Measurements from ENCODE around the gene NRCAM.

NRCAM gene

DNA sequence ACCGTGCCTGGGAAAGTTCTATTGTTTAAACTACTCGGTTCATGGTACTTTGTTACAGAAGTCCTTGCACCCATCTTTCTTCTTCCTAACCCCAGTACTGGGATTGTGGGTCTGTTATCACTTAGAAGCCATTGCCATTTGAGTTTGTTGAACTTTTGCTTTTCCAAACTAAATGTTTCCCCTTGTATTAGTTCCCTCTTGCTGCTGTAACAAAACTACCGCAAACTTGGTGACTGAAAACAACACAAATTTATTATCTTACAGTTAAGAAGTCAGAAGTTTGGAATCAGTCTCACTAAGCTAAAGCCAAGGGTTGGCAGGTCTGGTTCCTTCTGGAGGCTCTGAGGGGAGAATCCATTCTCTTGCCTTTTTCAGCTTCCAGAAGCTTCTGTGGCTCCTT lies 319.2 kb downstream of the NRCAM start:
- no peak for TF ChIP-seq LEF1 (IDR thresholded peaks at IDR 0.05; ENCODE audit: borderline replicate concordance)
- no peak for TF ChIP-seq L3MBTL2 (conservative IDR thresholded peaks at IDR 0.05)
- TF ChIP-seq, protein P1, sequence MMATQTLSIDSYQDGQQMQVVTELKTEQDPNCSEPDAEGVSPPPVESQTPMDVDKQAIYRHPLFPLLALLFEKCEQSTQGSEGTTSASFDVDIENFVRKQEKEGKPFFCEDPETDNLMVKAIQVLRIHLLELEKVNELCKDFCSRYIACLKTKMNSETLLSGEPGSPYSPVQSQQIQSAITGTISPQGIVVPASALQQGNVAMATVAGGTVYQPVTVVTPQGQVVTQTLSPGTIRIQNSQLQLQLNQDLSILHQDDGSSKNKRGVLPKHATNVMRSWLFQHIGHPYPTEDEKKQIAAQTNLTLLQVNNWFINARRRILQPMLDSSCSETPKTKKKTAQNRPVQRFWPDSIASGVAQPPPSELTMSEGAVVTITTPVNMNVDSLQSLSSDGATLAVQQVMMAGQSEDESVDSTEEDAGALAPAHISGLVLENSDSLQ (IDR thresholded peaks at IDR 0.05) = no peak
- no peak for TF ChIP-seq ZNF384 (IDR thresholded peaks at IDR 0.05)
- no peak for TF ChIP-seq SUZ12 (IDR thresholded peaks at IDR 0.05)
- no peak for TF ChIP-seq FOXM1 (IDR thresholded peaks at IDR 0.05; ENCODE audit: borderline replicate concordance)
- TF ChIP-seq SP1 (IDR thresholded peaks at IDR 0.05) = no peak
- TF ChIP-seq ARNT (IDR thresholded peaks at IDR 0.05) = no peak
- no peak for DNase-seq (ENCODE audit: extremely low spot score)
- CTCF ChIA-PET = interaction anchor here (0.7 kb wide), 1 partner anchor 8 kb away, joined by 5 read pairs; no protein-coding TSS in a partner anchor
- POLR2A ChIA-PET = no interaction called here

DNA sequence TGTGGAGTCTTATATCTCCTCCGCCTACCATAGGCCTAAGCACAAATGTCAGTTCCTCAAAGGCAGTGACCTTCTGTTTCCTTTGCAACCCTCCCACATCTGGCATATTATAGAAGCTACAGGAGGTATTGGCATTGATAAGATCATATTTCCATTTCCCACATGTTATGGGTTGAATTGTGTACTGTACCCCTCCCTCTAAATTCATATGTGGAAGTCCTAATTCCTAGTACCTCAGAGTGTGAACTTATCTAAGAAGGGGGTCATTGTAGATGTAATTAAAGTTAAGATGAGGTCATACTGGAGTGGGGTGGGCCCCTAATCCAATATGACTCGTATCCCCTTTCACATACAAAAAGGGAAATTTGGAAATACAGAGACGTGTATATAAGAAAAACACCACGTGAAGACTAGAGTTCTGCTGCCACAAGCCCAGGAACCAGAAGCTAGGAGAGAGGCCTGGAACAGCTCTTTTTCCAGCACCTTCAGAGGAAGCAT lies 320.0 kb downstream of the NRCAM start:
- DNase-seq (ENCODE audit: extremely low spot score) = no peak
- TF ChIP-seq CTBP1 (IDR thresholded peaks at IDR 0.05; ENCODE audit: borderline replicate concordance) (no peak), TARDBP (IDR thresholded peaks at IDR 0.05) (no peak), ZNF384 (IDR thresholded peaks at IDR 0.05) (no peak), ARNT (IDR thresholded peaks at IDR 0.05) (no peak), FOXM1 (IDR thresholded peaks at IDR 0.05; ENCODE audit: borderline replicate concordance) (no peak), FOXA1 (IDR thresholded peaks at IDR 0.05) (no peak), HDGF (IDR thresholded peaks at IDR 0.05; ENCODE audit: borderline replicate concordance) (no peak), SP1 (IDR thresholded peaks at IDR 0.05) (no peak), L3MBTL2 (conservative IDR thresholded peaks at IDR 0.05) (no peak), LEF1 (IDR thresholded peaks at IDR 0.05; ENCODE audit: borderline replicate concordance) (no peak), FOXK2 (IDR thresholded peaks at IDR 0.05) (no peak)
- TF ChIP-seq, protein P1 (IDR thresholded peaks at IDR 0.05) = no peak
- POLR2A ChIA-PET = no interaction called here
- CTCF ChIA-PET = no interaction called here

DNA sequence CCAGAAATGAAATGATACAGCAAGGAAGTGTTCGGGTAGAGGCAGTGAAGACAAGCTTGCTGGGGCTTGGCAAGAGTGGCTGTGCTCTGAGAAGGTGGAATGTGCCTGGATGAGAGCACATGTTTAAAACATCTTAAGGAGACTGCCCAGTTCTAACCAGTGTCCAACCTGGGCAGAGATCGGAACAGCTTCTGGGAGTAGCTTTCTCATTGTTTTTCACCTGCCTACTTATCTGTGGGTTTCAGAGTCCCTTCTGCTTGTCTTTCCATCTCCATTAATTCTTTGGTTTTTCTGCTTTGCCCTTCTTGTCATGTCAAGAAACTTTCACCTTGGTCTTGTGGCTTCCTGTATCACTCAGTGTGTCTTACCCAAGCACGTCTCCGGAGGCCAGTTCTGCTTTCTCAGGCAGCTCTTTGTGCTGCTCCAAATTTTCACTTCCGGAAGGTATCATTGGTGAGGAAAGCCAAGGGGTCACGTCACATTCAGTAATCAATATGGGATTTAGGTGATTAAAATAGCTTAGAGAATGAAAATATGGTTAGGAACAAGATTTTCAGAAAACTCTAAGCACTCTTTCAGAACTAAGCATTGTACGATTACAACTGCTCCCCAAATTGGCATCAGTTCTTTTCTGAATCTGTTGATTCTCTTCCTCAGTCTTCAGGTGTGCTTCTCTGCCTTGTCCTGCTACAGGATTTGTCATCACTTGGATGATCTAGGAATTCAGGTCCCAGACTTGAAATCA lies 320.6 kb downstream of the NRCAM start:
- POLR2A ChIA-PET = no interaction called here
- CTCF ChIA-PET = interaction anchor here (1.2 kb wide), 1 partner anchor 10 kb away, joined by 4 read pairs; no protein-coding TSS in a partner anchor
- no peak for TF ChIP-seq FOXM1 (IDR thresholded peaks at IDR 0.05; ENCODE audit: borderline replicate concordance)
- TF ChIP-seq ZNF384 (IDR thresholded peaks at IDR 0.05) = no peak
- TF ChIP-seq, protein P1 (IDR thresholded peaks at IDR 0.05) = no peak
- TF ChIP-seq SUZ12 (IDR thresholded peaks at IDR 0.05) = no peak
- no peak for TF ChIP-seq LEF1 (IDR thresholded peaks at IDR 0.05; ENCODE audit: borderline replicate concordance)
- no peak for TF ChIP-seq CTBP1 (IDR thresholded peaks at IDR 0.05; ENCODE audit: borderline replicate concordance)
- no peak for TF ChIP-seq SP1 (IDR thresholded peaks at IDR 0.05)
- no peak for TF ChIP-seq FOXK2 (IDR thresholded peaks at IDR 0.05)
- no peak for TF ChIP-seq ARNT (IDR thresholded peaks at IDR 0.05)
- no peak for TF ChIP-seq NFRKB (IDR thresholded peaks at IDR 0.05)
- TF ChIP-seq L3MBTL2 (conservative IDR thresholded peaks at IDR 0.05) = no peak
- no peak for TF ChIP-seq HDGF (IDR thresholded peaks at IDR 0.05; ENCODE audit: borderline replicate concordance)
- TF ChIP-seq ELF4 (IDR thresholded peaks at IDR 0.05) = no peak
- TF ChIP-seq TARDBP (IDR thresholded peaks at IDR 0.05) = no peak
- TF ChIP-seq BHLHE40 (IDR thresholded peaks at IDR 0.05; ENCODE audit: borderline replicate concordance) = no peak
- no peak for TF ChIP-seq FOXA1 (IDR thresholded peaks at IDR 0.05)
- no peak for DNase-seq (ENCODE audit: extremely low spot score)

DNA sequence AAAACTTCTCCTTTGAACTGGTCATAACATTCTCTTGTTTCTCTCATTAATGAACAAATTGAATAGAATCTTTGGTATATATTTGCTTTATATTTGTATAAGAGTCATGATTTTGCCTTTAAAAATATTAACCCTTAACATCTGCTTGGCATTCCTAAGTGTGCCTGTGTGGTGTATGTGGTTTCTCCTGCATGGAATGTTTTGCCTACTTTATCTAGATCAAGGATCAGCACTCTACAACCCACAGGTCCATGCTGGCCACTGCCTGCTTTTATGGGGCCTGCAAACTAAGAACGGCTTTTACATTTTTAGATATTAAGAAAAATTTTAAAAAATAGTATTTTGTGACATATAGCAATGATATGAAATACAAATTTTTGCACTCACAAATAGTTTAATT lies 321.8 kb downstream of the NRCAM start:
- CTCF ChIA-PET = no interaction called here

DNA sequence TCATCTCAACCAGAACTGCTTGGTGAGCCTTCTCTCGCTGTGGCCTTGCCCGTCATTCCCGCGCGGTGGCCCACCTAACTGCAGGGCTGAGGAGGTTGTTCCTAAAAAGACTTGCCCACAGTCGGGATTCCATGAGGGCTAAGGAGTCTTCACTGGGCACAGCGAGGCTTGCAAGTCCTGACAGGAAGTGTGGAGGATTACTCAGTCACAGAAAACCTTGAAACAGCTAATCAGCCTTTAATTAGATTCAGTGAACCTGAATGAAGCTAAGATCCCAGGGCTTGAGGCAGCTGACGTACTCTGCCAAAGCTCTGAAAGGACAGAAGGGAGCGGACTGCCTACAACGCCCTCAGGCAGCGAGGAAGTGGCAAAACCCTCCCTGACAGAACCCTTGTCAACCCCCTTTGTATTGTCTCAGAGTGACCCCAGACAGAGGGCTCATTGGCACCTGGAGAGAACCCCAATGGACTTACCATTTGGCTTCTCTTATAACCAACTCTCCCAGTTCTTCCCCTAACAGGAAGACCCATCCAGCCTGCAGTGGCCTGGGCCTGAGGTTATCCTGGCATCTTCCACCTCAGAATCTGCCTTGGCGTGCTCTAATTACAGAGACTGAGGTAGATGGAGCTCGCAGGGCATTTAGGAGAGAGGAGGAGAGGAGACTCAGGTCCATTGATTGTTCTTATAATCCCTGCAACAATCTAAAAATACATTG lies 323.5 kb downstream of the NRCAM start:
- ChIA-PET POLR2A (no interaction called here), CTCF (no interaction called here)
- no peak for TF ChIP-seq TARDBP (IDR thresholded peaks at IDR 0.05)
- TF ChIP-seq FOXM1 (IDR thresholded peaks at IDR 0.05; ENCODE audit: borderline replicate concordance) = no peak
- TF ChIP-seq ARNT (IDR thresholded peaks at IDR 0.05) = no peak
- no peak for TF ChIP-seq L3MBTL2 (conservative IDR thresholded peaks at IDR 0.05)
- TF ChIP-seq FOXA1 (IDR thresholded peaks at IDR 0.05) = no peak
- TF ChIP-seq SP1 (IDR thresholded peaks at IDR 0.05) = no peak
- TF ChIP-seq SUZ12 (IDR thresholded peaks at IDR 0.05) = no peak
- no peak for TF ChIP-seq FOXK2 (IDR thresholded peaks at IDR 0.05)
- TF ChIP-seq LEF1 (IDR thresholded peaks at IDR 0.05; ENCODE audit: borderline replicate concordance) = no peak
- TF ChIP-seq HDGF (IDR thresholded peaks at IDR 0.05; ENCODE audit: borderline replicate concordance) = no peak
- no peak for TF ChIP-seq NFRKB (IDR thresholded peaks at IDR 0.05)
- no peak for TF ChIP-seq ELF4 (IDR thresholded peaks at IDR 0.05)
- TF ChIP-seq CTBP1 (IDR thresholded peaks at IDR 0.05; ENCODE audit: borderline replicate concordance) = no peak
- TF ChIP-seq, protein P1 (IDR thresholded peaks at IDR 0.05) = no peak
- no peak for TF ChIP-seq BHLHE40 (IDR thresholded peaks at IDR 0.05; ENCODE audit: borderline replicate concordance)
- no peak for TF ChIP-seq ZNF384 (IDR thresholded peaks at IDR 0.05)

More for the DNA sequence above, 321.8 kb downstream of the NRCAM start:
- POLR2A ChIA-PET = no interaction called here
- DNase-seq (ENCODE audit: extremely low spot score) = no peak
- TF ChIP-seq ELF4 (IDR thresholded peaks at IDR 0.05) (no peak), HDGF (IDR thresholded peaks at IDR 0.05; ENCODE audit: borderline replicate concordance) (no peak)

More for the DNA sequence above, 323.5 kb downstream of the NRCAM start:
- DNase-seq (ENCODE audit: extremely low spot score) = no peak
